GM19193 (cell line): Measurements from ENCODE around the gene HS3ST3A1.

ENCODE experiments used
- POLR2A ChIP-seq: IDR thresholded peaks from 4 replicates; pipeline ENCODE4 v1.6.1; 2011; ENCODE audit not compliant: insufficient read depth, insufficient read length; ENCODE audit errors: extremely low read depth

Gene HS3ST3A1

GRCh38 chr17:13538841-13539411 lies 62.8 kb downstream of the HS3ST3A1 start:
- TF ChIP-seq POLR2A: no peak

- no peak for TF ChIP-seq POLR2A
Observed at GRCh38 chr17:13537871-13538643, 63.7 kb downstream of the HS3ST3A1 start.

GRCh38 chr17:13537167-13537731 lies 64.5 kb downstream of the HS3ST3A1 start:
- TF ChIP-seq POLR2A: no peak

- TF ChIP-seq POLR2A: no peak
Observed at GRCh38 chr17:13534946-13535345, 66.8 kb downstream of the HS3ST3A1 start.

- TF ChIP-seq POLR2A: no peak
Observed at GRCh38 chr17:13531721-13532120, 70.0 kb downstream of the HS3ST3A1 start.

- TF ChIP-seq POLR2A: no peak
Observed at GRCh38 chr17:13525876-13526275, 75.9 kb downstream of the HS3ST3A1 start.

- TF ChIP-seq POLR2A: no peak
Observed at GRCh38 chr17:13523164-13523563, 78.6 kb downstream of the HS3ST3A1 start.

GRCh38 chr17:13522749-13523148 lies 79.0 kb downstream of the HS3ST3A1 start:
- no peak for TF ChIP-seq POLR2A

GRCh38 chr17:13521784-13522183 lies 79.9 kb downstream of the HS3ST3A1 start:
- TF ChIP-seq POLR2A: no peak

- TF ChIP-seq POLR2A: no peak
Observed at GRCh38 chr17:13520899-13521572, 80.7 kb downstream of the HS3ST3A1 start.

- TF ChIP-seq POLR2A: no peak
Observed at GRCh38 chr17:13518261-13519000, 83.3 kb downstream of the HS3ST3A1 start.

GRCh38 chr17:13513039-13513405 lies 88.7 kb downstream of the HS3ST3A1 start:
- no peak for TF ChIP-seq POLR2A

GRCh38 chr17:13510062-13510461 lies 91.7 kb downstream of the HS3ST3A1 start:
- TF ChIP-seq POLR2A: no peak

- TF ChIP-seq POLR2A: no peak
Observed at GRCh38 chr17:13509527-13509926, 92.2 kb downstream of the HS3ST3A1 start.

GRCh38 chr17:13508896-13509295 lies 92.8 kb downstream of the HS3ST3A1 start:
- no peak for TF ChIP-seq POLR2A
